A549 (cell line): ENCODE measurements around the gene UBE2O.

ENCODE experiments used
- ATOH8 ChIP-seq: fragments of 250-450 bp; sonication (Bioruptor Pico); IDR thresholded peaks from 2 replicates; pipeline ENCODE4 v1.5.0; 2020; ENCODE audit warnings: low read depth, mild to moderate bottlenecking, moderate library complexity
- CBX8 ChIP-seq: fragments of 200-600 bp; sonication (generic); IDR thresholded peaks from 2 replicates; pipeline ENCODE4 v1.6.1; 2016
- CTCF ChIP-seq: fragments of >200 bp; sonication (Bioruptor Twin); formaldehyde crosslinking; IDR thresholded peaks from 3 replicates; pipeline ENCODE4 v1.5.1; 2016
- MAX ChIP-seq: IDR thresholded peaks from 2 replicates; pipeline ENCODE4 v1.6.1; 2012
- POLR2A ChIP-seq: IDR thresholded peaks from 2 replicates; pipeline ENCODE4 v1.6.1; 2012; ENCODE audit warnings: mild to moderate bottlenecking, low read length

GRCh38 chr17:76500074-76500746 lies 47.3 kb upstream of the UBE2O start:
- TF ChIP-seq POLR2A, result no peak
- no peak for TF ChIP-seq CTCF
- no peak for TF ChIP-seq ATOH8
- no peak for TF ChIP-seq CBX8
- no peak for TF ChIP-seq MAX
